Kidney capillary endothelial cell (primary cell): Measurements from ENCODE around the gene FBLN1.
"Not testable (repeated sequence)": the region's sequence is repeated elsewhere in the genome, so short reads cannot be mapped to it uniquely, and the experiment has no call there.

Experiments used
- DNase-seq: peaks from one replicate; pipeline ENCODE4 v3.0.0-alpha.2; 2018; ENCODE audit warnings: low spot score

FBLN1 gene

GRCh38 chr22:45477366-45478107, 25.1 kb upstream of the FBLN1 start:
- no peak for DNase-seq

- no peak for DNase-seq
Observed at GRCh38 chr22:45478108-45478771, 24.4 kb upstream of the FBLN1 start.

GRCh38 chr22:45480717-45481116, 22.0 kb upstream of the FBLN1 start:
- no peak for DNase-seq

GRCh38 chr22:45481661-45482060, 21.0 kb upstream of the FBLN1 start:
- no peak for DNase-seq

- DNase-seq, result no peak
Observed at GRCh38 chr22:45482169-45482568, 20.5 kb upstream of the FBLN1 start.

- DNase-seq, result no peak
Observed at GRCh38 chr22:45483319-45483718, 19.4 kb upstream of the FBLN1 start.

- DNase-seq, result no peak
Observed at GRCh38 chr22:45483918-45484499, 18.7 kb upstream of the FBLN1 start.

GRCh38 chr22:45484742-45485141, 17.9 kb upstream of the FBLN1 start:
- DNase-seq, result no peak

- DNase-seq, result no peak
Observed at GRCh38 chr22:45485261-45485660, 17.4 kb upstream of the FBLN1 start.

- DNase-seq, result no peak
Observed at GRCh38 chr22:45488764-45489370, 13.8 kb upstream of the FBLN1 start.

- no peak for DNase-seq
Observed at GRCh38 chr22:45490836-45491235, 11.8 kb upstream of the FBLN1 start.

- no peak for DNase-seq
Observed at GRCh38 chr22:45491841-45492240, 10.8 kb upstream of the FBLN1 start.

GRCh38 chr22:45493286-45493771, 9.4 kb upstream of the FBLN1 start:
- DNase-seq, result no peak

- not testable (repeated sequence) for DNase-seq
Observed at GRCh38 chr22:45494306-45494705, 8.4 kb upstream of the FBLN1 start.

GRCh38 chr22:45495616-45496015, 7.1 kb upstream of the FBLN1 start:
- not testable (repeated sequence) for DNase-seq

GRCh38 chr22:45496451-45496941, 6.2 kb upstream of the FBLN1 start:
- DNase-seq, result peak; percentile 12

- no peak for DNase-seq
Observed at GRCh38 chr22:45497351-45498145, 5.1 kb upstream of the FBLN1 start.

GRCh38 chr22:45499746-45500145, 2.9 kb upstream of the FBLN1 start:
- no peak for DNase-seq

- no peak for DNase-seq
Observed at GRCh38 chr22:45503050-45503815, 550 bp downstream of the FBLN1 start.

- no peak for DNase-seq
Observed at GRCh38 chr22:45503816-45504372, 1.2 kb downstream of the FBLN1 start.
